Measurements from ENCODE around the gene LIPT1.

- no peak for TF ChIP-seq POLR2A (IDR thresholded peaks at IDR 0.05)
- TF ChIP-seq CTCF (IDR thresholded peaks at IDR 0.05) = no peak
- TF ChIP-seq POLR2AphosphoS5 (IDR thresholded peaks at IDR 0.05; ENCODE audit: insufficient read depth in 1 of 2, low read depth in 1 of 2) = no peak
These were observed 14.5 kb upstream of the LIPT1 start for GRCh38 chr2:99140056-99140859.

Data from vagina (tissue), 2 donors.